ENCODE results near the gene SRGAP2C.
"Not testable (repeated sequence)": the region's sequence is repeated elsewhere in the genome, so short reads cannot be mapped to it uniquely, and the experiment has no call there.

SRGAP2C gene

DNA sequence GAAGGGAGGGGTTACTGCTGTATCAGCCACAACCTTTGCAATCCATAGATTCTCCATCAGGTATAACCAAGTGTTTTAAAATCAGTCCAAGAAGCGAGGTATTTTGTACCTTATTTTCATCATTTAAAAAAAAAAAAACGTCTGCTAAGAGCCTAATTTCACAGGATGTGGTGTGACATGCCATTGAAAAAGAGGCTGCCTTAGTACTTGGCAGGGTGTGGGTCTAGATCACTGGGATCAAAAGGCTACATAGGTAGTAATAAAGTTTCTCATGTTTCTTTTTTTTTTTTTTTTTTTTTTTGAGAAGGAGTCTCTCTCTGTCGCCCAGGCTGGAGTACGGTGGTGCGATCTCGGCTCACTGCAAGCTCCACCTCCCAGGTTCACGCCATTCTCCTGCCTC, 192.2 kb downstream of the SRGAP2C start:
- DNase-seq (ENCODE audit: low read depth, low spot score): not testable (repeated sequence)

DNA sequence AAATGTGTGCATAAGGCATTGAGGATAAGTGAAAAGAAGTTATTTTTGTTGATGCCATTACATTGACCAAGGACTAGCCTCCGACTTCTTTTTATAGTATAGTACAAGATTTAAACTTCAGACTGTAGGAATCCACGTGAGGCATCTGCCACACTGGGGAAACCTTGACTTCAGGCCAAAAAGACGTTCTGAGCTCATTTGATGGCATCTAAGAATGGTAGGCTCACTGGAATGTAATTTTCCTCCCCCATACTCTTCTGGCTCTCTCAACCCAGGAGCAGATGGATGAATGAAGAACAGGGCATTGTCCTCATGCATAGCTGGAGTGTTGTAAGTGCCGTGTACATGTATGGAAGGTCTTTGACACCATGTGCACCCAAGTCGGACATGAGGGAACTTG, 194.0 kb downstream of the SRGAP2C start:
- not testable (repeated sequence) for DNase-seq (ENCODE audit: low read depth, low spot score)

DNA sequence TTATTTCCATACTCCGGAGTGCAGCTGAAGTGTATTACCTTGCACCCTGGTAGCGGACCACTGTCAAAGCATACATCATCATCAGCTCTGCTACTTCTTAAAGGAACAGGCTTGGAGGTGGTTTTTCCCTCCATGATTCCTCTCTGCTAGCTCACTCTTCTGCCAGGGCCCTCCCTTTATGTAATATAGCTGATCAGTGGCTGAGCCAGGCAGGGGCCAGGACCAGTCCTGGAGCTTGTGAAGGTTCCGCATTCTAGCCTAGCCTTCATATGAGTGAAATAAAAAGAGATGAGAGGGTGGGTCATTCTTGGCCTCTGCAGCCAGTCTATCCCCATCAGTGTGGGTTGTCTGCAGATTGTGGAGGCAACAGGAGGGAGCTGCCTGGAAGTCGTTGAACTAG, 200.0 kb downstream of the SRGAP2C start:
- DNase-seq (ENCODE audit: low read depth, low spot score): not testable (repeated sequence)

DNA sequence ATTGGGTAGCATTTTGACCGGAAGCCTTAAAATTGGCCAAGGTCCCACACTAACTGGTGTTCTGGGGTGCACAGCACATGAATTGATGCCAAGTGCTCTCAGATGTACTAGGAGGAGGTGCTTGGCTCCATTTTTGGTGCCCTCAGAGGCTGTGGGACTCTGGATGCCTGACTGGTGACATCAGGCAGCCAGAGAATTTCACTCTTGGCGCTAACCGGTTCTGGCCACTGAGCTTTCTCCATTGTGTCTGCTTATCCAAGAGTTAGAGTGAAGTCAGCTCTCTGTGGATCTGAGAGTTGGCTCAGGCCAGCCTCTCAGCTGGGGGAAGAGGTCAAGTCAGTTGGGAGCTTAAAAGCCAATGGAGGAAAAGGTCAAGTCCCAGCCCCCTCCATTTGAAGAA, 200.4 kb downstream of the SRGAP2C start:
- DNase-seq (ENCODE audit: low read depth, low spot score): not testable (repeated sequence)

DNA sequence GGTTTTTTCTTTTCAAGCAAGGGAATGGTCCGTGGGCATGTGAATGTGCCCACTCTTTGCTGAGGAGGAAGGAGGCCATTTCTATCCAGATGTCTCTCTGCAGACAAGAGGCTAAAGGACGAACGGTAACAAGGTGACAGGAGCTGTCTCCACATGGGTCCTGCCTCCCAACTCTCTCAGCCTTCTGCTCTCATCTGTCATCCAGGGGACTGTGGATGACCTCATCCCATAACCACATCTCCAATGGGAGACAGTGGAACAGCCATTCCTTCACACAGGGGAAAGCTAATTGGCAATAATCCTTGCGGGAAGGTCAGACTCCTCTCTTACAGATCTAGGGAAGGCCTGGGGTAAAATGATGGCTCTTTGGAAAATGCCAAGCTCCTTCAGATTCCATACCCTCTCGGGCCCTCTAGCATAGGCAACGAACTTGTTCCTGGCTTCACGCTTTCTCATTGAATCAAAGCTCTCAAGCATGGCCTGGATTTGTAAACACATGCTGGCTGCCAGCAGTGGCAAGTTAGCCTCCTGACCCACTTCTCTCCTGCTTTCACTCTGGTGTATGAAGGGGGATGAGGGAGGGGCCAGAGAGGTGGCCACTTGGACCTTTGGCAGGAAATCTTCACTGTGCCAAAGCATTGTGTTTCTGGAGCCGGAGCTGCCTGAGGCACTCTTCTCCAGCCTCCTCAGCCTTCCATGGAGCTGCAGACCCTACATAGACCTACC, 201.0 kb downstream of the SRGAP2C start:
- not testable (repeated sequence) for DNase-seq (ENCODE audit: low read depth, low spot score)

DNA sequence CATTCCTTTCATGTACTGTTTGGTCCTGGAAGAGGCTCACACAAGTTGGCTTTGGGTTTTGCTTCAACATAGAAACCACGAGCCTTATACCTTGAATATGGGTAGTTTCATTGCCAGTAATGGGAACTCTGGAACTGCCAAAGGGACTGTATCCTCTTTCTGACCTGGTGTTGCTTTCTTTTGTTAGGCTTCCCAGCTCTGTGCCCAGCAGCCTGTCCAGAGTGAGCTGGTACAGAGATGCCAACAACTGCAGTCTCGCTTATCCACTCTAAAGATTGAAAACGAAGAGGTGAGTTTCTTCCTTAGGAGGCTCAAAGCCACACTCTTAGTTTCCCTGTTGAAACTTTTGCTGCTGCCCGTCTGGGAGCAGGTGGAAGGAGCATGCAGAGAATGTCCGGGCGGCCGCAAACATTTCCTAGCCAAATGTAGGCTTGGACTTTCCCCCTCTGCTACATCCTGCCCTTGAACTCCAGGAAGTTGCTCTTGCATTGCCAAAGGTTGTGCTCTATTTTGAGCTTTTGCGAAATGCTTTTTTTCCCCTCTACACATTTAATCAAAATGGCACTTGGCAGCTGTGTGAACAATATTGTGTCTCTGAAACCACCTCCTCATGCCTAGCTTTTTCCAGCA, 201.7 kb downstream of the SRGAP2C start:
- DNase-seq (ENCODE audit: low read depth, low spot score): not testable (repeated sequence)

DNA sequence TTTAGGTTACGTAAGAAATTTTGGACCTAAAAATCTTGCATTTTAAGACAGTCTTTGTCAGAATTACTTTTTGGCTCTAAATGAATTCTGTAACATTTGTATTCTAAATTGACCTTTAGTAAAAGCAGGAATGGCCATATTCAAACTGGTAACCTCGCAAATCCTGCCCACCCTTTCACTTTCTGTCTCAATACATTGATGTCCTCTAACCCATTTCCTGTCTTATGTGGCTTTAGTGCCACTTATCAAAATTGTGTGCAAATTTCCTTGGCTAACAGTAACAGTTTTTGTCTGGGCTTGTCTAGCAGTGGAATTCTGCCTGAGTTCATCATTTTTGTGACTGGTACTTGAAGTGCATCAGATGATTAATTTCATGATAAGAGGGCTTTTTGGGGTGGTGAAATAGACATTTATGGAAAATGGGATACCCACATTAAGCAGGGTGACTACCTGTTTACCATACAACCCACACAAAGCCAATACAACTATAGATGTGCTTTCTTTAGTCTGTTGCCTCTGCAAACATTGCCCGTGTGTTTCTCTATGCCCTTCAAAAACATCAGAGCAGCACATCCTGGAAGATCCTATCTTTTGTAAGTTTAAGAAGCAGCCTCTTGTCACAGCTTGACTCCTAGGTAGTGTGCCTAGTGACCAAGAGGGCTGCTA, 205.3 kb downstream of the SRGAP2C start:
- DNase-seq (ENCODE audit: low read depth, low spot score): not testable (repeated sequence)

DNA sequence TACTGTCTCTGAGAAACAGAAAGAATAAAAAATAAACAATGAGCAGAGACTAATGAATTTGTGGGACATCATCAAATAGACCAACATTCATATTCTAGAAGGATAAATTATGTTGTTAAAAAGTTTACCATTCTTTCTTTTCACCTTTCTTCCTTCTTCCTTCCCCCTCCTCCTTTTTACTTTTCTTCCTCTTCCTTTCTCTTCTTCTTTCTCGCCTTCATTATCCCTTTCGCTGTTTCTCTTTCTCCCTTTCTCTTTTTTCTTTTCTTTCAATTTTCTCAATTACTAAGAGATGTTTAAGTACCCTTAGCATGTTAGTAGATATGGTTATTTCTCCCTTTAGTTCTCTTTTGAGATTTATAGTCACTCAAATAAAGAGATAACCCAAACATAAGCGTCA, 207.4 kb downstream of the SRGAP2C start:
- not testable (repeated sequence) for DNase-seq (ENCODE audit: low read depth, low spot score)

DNA sequence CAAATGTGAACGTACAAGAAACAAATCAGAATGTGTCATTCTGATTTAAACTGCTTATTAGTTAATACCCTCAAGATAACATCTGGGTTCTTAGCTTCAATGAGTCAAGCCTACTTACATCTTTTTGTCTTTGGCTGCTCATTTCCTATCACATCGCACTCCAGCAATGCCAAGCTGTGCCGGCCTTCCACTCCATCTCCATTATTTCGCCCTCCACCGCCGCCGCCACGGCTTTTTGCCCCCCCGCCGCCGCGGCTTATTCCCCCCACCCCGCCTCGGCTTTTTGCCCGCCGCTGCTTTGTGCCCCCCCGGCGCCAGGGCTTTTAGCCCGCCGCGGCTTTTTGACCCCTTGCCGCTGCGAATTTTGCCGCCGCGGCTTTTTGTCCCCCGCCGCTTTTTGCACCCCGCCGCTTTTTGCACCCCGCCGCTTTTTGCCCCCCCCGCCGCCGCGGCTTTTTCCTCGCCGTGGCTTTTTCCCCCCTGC, 211.0 kb downstream of the SRGAP2C start:
- not testable (repeated sequence) for DNase-seq (ENCODE audit: low read depth, low spot score)

DNA sequence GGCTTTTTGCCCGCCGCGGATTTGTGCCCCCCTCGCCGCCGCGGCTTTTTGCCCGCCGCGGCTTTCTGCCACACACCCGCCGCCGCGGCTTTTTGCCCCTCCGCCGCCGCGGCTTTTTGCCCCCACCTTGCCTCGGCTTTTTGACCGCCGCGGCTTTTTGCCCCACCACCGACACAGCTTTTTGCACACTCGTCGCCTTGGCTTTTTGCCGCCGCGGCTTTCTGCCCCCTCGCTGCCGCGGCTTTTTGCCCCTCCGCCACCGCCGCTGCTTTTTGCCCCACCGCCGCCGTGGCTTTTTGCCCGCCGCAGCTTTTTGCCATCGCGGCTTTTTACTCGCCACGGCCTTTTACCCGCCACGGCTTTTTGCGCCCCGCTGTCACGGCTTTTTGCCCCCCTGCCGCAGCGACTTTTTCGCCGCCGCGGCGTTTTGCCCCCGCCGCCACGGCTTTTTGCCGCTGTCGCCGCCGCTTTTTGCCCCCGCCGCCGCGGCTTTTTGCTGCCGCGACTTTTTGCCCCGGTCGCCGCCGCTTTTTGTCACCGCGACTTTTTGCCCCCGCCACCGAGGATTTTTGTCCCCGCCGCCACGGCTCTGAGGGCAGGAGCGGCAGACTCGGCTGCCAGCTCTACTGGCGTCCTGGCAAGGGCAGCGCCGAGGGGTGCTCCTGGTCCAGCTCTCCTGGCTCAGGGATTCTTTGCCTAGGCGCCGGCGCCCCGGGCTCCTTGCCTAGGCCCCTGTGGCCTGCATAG, 211.7 kb downstream of the SRGAP2C start:
- DNase-seq (ENCODE audit: low read depth, low spot score): peak; percentile 28

DNA sequence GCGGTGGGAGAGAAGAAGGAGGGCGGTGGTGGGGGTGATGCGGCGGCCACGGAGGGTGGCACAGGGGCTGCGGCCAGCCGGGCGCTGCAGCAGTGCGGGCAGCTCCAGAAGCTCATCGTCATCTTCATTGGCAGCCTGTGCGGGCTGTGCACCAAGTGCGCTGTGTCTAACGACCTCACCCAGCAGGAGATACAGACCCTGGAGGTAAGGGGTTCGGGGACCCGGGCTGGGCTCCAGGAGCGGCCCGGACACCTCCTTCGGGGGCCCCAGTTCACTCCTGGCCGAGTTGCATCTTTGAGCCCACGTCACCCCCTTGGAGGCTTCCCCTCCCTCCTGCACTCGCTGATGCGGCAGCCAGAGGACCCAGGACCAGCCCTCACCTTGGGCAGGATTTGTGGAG, 212.3 kb downstream of the SRGAP2C start:
- not testable (repeated sequence) for DNase-seq (ENCODE audit: low read depth, low spot score)

DNA sequence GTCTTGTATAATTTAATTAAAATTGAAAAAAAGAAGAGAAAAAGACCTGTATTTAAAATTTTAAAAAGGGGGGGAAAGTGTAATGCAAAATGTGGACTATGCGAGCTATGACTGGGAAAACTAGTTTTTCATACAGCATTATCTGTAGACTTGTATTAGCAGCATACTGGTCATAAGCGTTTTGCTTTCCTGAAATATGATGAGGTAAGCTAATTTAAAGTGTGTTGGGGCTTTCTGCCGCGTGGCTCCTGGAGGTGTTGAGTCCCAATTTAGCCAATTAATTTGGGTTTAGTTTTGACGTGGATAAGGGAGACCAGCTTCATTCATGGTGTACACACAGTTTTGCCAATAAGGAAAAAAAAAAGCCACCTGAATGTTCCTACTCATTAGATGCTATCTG, 214.4 kb downstream of the SRGAP2C start:
- DNase-seq (ENCODE audit: low read depth, low spot score): not testable (repeated sequence)

DNA sequence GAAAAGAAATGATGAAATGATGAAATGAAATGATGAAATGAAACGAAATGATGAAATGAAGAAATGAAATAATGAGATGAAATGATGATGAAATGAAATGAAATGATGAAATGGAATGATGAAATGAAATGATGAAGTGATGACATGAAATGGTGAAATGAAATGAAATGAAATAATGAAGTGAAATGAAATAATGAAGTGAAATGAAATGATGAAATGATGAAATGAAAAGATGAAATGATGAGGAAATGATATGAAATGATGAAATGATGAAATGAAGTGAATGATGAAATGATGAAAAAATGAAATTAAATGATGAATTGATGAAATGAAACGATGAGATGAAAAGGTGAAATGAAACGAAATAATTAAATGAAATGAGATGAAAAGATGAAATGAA, 215.3 kb downstream of the SRGAP2C start:
- not testable (repeated sequence) for DNase-seq (ENCODE audit: low read depth, low spot score)

DNA sequence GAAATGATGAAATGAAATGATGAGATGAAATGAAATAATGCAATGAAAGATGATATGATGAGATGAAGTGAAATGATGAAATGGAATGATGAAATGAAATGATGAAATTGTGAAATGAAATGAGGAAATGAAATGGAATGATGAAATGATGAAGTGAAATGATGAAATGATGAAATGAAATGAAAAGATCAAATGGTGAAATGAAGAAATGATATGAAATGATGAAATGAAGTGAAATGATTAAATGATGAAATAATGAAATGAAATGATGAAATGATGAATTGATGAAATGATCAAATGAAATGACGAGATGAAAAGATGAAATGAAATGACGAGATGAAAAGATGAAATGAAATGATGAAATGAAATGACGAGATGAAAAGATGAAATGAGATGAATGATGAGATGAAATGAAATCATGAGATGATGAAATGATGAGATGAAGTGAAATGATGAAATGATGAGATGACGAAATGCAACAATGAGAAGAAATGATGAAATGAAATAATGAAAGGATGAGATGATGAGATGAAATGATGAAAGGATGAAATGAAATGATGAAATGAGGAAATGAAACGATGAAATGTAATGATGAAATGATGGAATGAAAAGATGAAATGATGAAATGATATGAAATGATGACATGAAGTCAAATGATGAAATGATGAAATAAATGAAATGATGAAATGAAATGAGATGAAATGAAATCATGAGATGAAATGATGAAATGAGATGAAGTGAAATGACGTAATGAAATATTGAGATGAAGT, 216.0 kb downstream of the SRGAP2C start:
- DNase-seq (ENCODE audit: low read depth, low spot score): not testable (repeated sequence)

DNA sequence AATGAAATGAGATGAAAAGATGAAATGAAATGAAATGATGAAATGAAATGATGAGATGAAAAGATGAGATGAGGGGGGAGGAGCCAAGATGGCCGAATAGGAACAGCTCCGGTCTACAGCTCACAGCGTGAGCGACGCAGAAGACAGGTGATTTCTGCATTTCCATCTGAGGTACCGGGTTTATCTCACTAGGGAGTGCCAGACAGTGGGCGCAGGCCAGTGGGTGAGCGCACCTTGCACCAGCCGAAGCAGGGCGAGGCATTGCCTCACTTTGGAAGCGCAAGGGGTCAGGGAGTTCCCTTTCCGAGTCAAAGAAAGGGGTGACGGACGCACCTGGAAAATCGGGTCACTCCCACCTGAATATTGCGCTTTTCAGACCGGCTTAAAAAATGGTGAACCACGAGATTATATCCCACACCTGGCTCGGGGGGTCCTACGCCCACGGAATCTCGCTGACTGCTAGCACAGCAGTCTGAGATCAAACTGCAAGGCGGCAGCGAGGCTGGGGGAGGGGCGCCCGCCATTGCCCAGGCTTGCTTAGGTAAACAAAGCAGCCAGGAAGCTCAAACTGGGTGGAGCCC, 216.7 kb downstream of the SRGAP2C start:
- not testable (repeated sequence) for DNase-seq (ENCODE audit: low read depth, low spot score)

DNA sequence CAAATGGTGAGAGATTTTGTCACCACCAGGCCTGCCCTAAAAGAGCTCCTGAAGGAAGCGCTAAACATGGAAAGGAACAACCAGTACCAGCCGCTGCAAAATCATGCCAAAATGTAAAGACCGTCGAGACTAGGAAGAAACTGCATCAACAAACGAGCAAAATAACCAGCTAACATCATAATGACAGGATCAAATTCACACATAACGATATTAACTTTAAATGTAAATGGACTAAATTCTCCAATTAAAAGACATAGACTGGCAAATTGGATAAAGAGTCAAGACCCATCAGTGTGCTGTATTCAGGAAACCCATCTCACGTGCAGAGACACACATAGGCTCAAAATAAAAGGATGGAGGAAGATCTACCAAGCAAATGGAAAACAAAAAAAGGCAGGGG, 218.5 kb downstream of the SRGAP2C start:
- DNase-seq (ENCODE audit: low read depth, low spot score): not testable (repeated sequence)

DNA sequence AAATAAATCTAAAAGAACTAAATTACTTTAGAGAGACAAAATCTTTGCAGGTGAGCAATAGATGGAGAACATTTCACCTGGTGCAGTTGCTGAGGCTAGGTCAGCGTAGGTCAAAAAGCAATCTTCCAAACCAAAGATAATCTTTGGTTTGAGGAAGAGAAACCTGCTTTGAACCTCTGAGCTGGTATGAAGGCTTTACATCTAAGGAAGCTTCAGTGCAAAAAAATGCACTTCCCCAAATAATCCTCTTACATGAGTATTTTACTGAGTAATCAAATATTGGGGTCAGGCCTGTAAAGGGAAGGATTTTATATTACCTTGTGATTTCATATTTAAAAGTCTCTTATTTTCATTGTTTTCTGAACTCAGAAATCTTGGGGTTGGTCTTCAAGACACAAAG, 223.6 kb downstream of the SRGAP2C start:
- DNase-seq (ENCODE audit: low read depth, low spot score): no peak

DNA sequence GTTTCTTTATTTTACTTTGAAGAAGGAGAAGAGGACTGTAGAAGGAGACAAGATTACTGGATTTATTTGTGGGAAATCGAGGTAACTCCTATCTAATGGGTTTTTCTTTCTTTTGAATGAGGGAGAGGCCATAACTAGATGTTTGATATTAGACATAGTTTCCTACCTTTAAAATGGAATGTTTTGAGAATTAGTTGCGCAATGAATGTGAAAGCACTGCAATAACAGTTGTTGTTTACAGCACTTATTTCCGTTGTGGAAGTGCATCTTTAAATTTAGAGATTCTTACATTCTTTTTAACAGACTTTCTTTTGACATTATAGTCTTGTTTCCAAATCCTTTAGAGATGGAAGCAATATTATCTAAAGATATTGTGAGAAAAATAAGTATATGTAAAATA, 229.0 kb downstream of the SRGAP2C start:
- no peak for DNase-seq (ENCODE audit: low read depth, low spot score)

DNA sequence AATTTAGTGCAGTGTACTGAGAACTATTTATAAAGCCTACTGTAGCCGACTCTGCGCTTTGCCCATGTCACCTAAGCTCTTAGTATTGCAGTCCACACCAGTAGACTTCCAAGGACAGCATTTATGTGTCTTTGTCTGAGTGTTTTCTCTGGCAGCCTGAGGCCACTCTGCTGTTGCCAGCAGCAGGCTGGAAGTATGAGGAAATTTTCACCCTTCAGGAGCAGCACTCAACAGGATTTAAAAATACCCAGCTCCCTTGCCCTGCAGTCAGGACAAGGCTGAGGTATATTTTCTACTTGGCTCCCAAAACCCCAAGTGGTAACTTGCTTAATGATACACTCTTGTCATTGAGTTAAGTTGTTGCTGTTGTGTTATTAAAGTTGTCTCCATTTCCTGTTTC, 230.1 kb downstream of the SRGAP2C start:
- peak; percentile 19 for DNase-seq (ENCODE audit: low read depth, low spot score)

DNA sequence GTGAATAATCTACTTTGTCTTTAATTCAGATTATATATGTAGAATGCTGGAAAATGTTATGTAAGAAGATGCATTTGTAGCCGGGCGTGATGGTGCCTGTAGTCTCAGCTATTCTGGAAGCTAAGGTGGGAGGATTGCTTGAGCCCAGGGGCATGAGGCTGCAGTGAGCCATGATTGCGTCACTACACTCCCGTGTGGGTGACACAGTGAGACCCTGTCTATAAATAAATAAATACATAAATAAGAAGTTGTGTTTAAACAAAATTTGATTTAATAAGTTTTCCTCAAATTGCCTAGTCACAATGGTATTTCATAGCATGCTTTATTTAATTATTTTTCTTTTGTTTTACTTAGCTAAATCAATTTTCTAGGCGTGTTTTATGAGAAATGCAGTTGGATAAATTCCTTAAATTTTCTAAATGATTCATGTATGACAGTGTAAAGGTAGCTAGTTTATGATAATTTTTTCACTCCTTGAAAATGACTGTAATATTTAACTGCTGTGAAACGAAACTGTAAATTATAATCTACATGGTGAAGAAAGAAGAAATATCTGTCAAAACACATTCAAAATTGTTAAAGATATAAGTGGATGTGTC, 232.6 kb downstream of the SRGAP2C start:
- no peak for DNase-seq (ENCODE audit: low read depth, low spot score)

Measured in ELF-1 (cell line).